Tibial nerve (tissue), 4 donors: ENCODE results near the gene CYP46A1. TPM values are rescaled to one million over a fixed set of nuclear protein-coding genes. Genes with fewer than 3 reads are reported as not detected.

Experiments
- DNase-seq, 2 donors: peaks; one replicate each; pipeline ENCODE4 v3.0.0-alpha.2; 2019; ENCODE audit warnings: low spot score in 2 of 2
- H3K27ac ChIP-seq, 4 donors: fragments of 200-600 bp; sonication (generic) in 3 of 4; one replicate each; pipeline ENCODE4 v1.5.1; 2017 to 2019; ENCODE audit warnings: mild to moderate bottlenecking in 1 of 4
- H3K27me3 ChIP-seq, 2 donors: fragments of 200-600 bp; sonication (generic) in 1 of 2; one replicate each; pipeline versions ENCODE4 v1.5.1 to v1.6.0; 2017 to 2019
- H3K36me3 ChIP-seq, 3 donors: fragments of 200-600 bp; sonication (generic); one replicate each; pipeline ENCODE4 v1.5.1; 2018 to 2019
- H3K4me1 ChIP-seq, 4 donors: fragments of 200-600 bp; sonication (generic) in 3 of 4; one replicate each; pipeline ENCODE4 v1.5.1; 2017 to 2019
- H3K4me3 ChIP-seq, 4 donors: fragments of 200-600 bp; sonication (generic) in 3 of 4; one replicate each; pipeline ENCODE4 v1.5.1; 2017 to 2019; ENCODE audit warnings: mild to moderate bottlenecking in 1 of 4, moderate library complexity in 1 of 4
- H3K9me3 ChIP-seq, 4 donors: fragments of 200-600 bp; sonication (generic) in 3 of 4; one replicate each; pipeline ENCODE4 v1.5.1; 2017 to 2019
- CTCF ChIP-seq, 5 experiments: fragments of 200-600 bp in 3 of 5; fragments of 450-650 bp in 2 of 5; sonication (generic) in 3 of 5; IDR thresholded peaks; one replicate each; pipeline ENCODE4 v1.5.1; 2016 to 2019; ENCODE audit warnings: antibody characterized with exemption in 5 of 5, mild to moderate bottlenecking in 3 of 5, moderate library complexity in 2 of 5
- EP300 ChIP-seq, 2 donors: sonication (generic); formaldehyde crosslinking; IDR thresholded peaks; one replicate each; pipeline ENCODE4 v1.6.1; 2017; ENCODE audit warnings: antibody characterized with exemption in 2 of 2, mild to moderate bottlenecking in 1 of 2
- POLR2A ChIP-seq, 2 donors: fragments of 450-650 bp; IDR thresholded peaks; one replicate each; pipeline ENCODE4 v1.6.1; 2017; ENCODE audit warnings: antibody characterized with exemption in 2 of 2, mild to moderate bottlenecking in 2 of 2, moderate library complexity in 2 of 2
- WGBS, 2 donors: methylation state at CpG; one replicate each; pipeline ENCODE4 v1.1.5; 2018; 5-methylcytosine and 5-hydroxymethylcytosine counted together
- total RNA-seq, 4 donors: library from RNA; depleted of rRNA; stranded (reverse); fragments of >200 nt; gene quantifications; one replicate each; pipeline ENCODE4 v1.1.0, GENCODE V29; 2016

CYP46A1 gene
- total RNA-seq, 4 donors from 2014 or later = 1.2 to 3.7 (median 1.4) TPM

GRCh38 chr14:99689266-99690236 is 5.5 kb downstream of the CYP46A1 start:
- TF ChIP-seq POLR2A (IDR thresholded peaks at IDR 0.05) = no peak
- no peak for TF ChIP-seq EP300 (IDR thresholded peaks at IDR 0.05)
- no peak for TF ChIP-seq CTCF (IDR thresholded peaks at IDR 0.05)
- no peak overlapping the region for H3K4me3 ChIP-seq
- H3K36me3 ChIP-seq = no peaks in the 10 kb centered on the region
- no peaks in the 10 kb centered on the region for H3K27me3 ChIP-seq
- H3K27ac ChIP-seq = no peak overlapping the region
- H3K9me3 ChIP-seq = no peaks in the 10 kb centered on the region
- DNase-seq = no peak
- 85% methylated on average over 11 of the region's 11 CpGs for WGBS, 2 donors
- peaks cover 0 to 6% (median 1%) of the 10 kb centered on the region in 4 donors for H3K4me1 ChIP-seq

- H3K9me3 ChIP-seq = no peaks in the 10 kb centered on the region
- no peak overlapping the region for H3K27ac ChIP-seq
- H3K4me3 ChIP-seq = no peak overlapping the region
- no peaks in the 10 kb centered on the region for H3K4me1 ChIP-seq
- 70 to 83% methylated on average over 5 of the region's 5 CpGs for WGBS, 2 donors
- DNase-seq = no peak
- no peaks in the 10 kb centered on the region for H3K36me3 ChIP-seq
- no peak for TF ChIP-seq EP300 (IDR thresholded peaks at IDR 0.05)
- TF ChIP-seq POLR2A (IDR thresholded peaks at IDR 0.05) = no peak
- no peak for TF ChIP-seq CTCF (IDR thresholded peaks at IDR 0.05)
- H3K27me3 ChIP-seq = no peaks in the 10 kb centered on the region
Observed at GRCh38 chr14:99690636-99691035, 6.5 kb downstream of the CYP46A1 start.

- H3K27me3 ChIP-seq = no peaks in the 10 kb centered on the region
- WGBS, 2 donors = 89 to 91% methylated on average over 13 of the region's 13 CpGs
- no peak for TF ChIP-seq POLR2A (IDR thresholded peaks at IDR 0.05)
- TF ChIP-seq CTCF (IDR thresholded peaks at IDR 0.05) = no peak
- TF ChIP-seq EP300 (IDR thresholded peaks at IDR 0.05) = no peak
- H3K9me3 ChIP-seq = no peaks in the 10 kb centered on the region
- H3K4me1 ChIP-seq = no peaks in the 10 kb centered on the region
- DNase-seq = no peak
- H3K27ac ChIP-seq = no peak overlapping the region
- H3K36me3 ChIP-seq = no peaks in the 10 kb centered on the region
- H3K4me3 ChIP-seq = no peak overlapping the region
Observed at GRCh38 chr14:99691111-99691885, 7.2 kb downstream of the CYP46A1 start.

GRCh38 chr14:99693918-99694317 is 9.8 kb downstream of the CYP46A1 start:
- no peak for DNase-seq
- H3K27ac ChIP-seq = no peak overlapping the region
- H3K4me3 ChIP-seq = no peak overlapping the region
- H3K4me1 ChIP-seq = no peaks in the 10 kb centered on the region
- TF ChIP-seq CTCF (IDR thresholded peaks at IDR 0.05) = no peak
- TF ChIP-seq EP300 (IDR thresholded peaks at IDR 0.05) = no peak
- no peak for TF ChIP-seq POLR2A (IDR thresholded peaks at IDR 0.05)
- H3K27me3 ChIP-seq = no peaks in the 10 kb centered on the region
- no peaks in the 10 kb centered on the region for H3K36me3 ChIP-seq
- no peaks in the 10 kb centered on the region for H3K9me3 ChIP-seq
- 73 to 77% methylated on average over 3 of the region's 3 CpGs for WGBS, 2 donors

GRCh38 chr14:99696929-99697328 is 12.8 kb downstream of the CYP46A1 start:
- TF ChIP-seq CTCF (IDR thresholded peaks at IDR 0.05) = no peak
- no peak for TF ChIP-seq EP300 (IDR thresholded peaks at IDR 0.05)
- Histone ChIP-seq H3K4me1 (no peaks in the 10 kb centered on the region), H3K36me3 (no peaks in the 10 kb centered on the region), H3K4me3 (no peak overlapping the region), H3K9me3 (peaks cover 0 to 1% (median 0%) of the 10 kb centered on the region in 4 donors), H3K27ac (no peak overlapping the region), H3K27me3 (no peaks in the 10 kb centered on the region)
- 88 to 91% methylated on average over 4 of the region's 4 CpGs for WGBS, 2 donors
- no peak for DNase-seq
